ENCODE measurements around the gene GPA33.

GRCh38 chr1:167086768-167087167, 3.4 kb downstream of the GPA33 start:
- no peak for TF ChIP-seq CTCF (IDR thresholded peaks at IDR 0.05)
- TF ChIP-seq POLR2AphosphoS5 (IDR thresholded peaks at IDR 0.05): no peak
- TF ChIP-seq EP300 (IDR thresholded peaks at IDR 0.05; ENCODE audit: low read depth): no peak

Measured in transverse colon (tissue), 4 donors.